ENCODE data around the gene CABLES2. TPM values are rescaled to one million over a fixed set of nuclear protein-coding genes. Genes with fewer than 3 reads are reported as not detected.

The CABLES2 gene
- total RNA-seq, 4 donors from 2014 or later, result 2.0 to 6.9 (median 4.1) TPM

DNA sequence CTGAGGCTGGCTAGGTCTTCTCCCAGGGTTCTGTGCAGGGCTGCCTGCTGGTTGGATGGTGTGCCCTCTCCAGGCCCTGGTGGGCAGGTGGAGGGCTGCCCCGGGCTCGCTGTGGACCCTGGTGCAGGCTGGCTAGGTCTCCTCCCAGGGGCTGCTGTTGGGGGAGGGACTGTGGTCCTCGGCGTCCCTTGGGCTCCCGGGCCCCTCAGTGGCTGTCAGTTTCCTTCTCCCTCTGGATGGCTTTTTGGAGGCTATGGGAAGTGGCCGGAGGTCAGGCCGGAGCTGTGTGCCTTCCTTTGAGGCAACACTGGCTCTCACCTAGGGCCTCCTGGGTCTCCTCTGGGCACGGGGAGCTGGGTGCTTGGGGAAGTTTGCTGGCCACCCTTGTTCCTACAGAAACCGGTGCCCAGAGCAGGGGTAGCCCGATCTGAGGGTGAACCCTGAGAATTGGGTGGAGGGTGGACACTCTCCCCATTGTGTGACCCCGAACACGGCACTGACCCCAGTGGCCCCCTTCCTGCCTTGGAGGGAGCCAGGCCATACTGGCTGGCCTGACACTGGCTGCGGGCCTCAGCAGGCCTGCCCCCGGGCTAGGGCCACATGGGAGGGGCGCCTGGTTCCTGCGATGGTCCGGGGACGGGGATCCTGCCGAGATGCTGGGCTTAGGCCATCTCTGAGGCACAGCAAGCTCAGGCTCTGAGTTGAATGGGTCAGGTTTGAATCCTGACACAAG lies 3.8 kb upstream of the CABLES2 start:
- Histone ChIP-seq H3K27ac (replicated peaks in 1 of 4) (no peak overlapping the region), H3K9me3 (no peaks in the 10 kb centered on the region), H3K27me3 (peaks cover 0 to 16% (median 0%) of the 10 kb centered on the region in 4 donors), H3K4me3 (no peak overlapping the region), H3K4me1 (peaks cover 25 to 37% (median 31%) of the 10 kb centered on the region in 4 donors), H3K36me3 (no peaks in the 10 kb centered on the region)
- WGBS, result 91% methylated on average over 4 of the region's 19 CpGs
- TF ChIP-seq EP300 (IDR thresholded peaks at IDR 0.05) (no peak), POLR2A (IDR thresholded peaks at IDR 0.05; ENCODE audit: low read depth) (no peak), POLR2AphosphoS5 (IDR thresholded peaks at IDR 0.05) (no peak)
- TF ChIP-seq, protein P1, sequence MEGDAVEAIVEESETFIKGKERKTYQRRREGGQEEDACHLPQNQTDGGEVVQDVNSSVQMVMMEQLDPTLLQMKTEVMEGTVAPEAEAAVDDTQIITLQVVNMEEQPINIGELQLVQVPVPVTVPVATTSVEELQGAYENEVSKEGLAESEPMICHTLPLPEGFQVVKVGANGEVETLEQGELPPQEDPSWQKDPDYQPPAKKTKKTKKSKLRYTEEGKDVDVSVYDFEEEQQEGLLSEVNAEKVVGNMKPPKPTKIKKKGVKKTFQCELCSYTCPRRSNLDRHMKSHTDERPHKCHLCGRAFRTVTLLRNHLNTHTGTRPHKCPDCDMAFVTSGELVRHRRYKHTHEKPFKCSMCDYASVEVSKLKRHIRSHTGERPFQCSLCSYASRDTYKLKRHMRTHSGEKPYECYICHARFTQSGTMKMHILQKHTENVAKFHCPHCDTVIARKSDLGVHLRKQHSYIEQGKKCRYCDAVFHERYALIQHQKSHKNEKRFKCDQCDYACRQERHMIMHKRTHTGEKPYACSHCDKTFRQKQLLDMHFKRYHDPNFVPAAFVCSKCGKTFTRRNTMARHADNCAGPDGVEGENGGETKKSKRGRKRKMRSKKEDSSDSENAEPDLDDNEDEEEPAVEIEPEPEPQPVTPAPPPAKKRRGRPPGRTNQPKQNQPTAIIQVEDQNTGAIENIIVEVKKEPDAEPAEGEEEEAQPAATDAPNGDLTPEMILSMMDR (IDR thresholded peaks at IDR 0.05), result no peak
- intact Hi-C loops (cut with DNase I), result loop anchor here (5.0 to 10.0 kb wide), 2 partner anchors 81 to 204 kb away; no protein-coding TSS in a partner anchor
- DNase-seq (ENCODE audit: extremely low spot score), result no peak

DNA sequence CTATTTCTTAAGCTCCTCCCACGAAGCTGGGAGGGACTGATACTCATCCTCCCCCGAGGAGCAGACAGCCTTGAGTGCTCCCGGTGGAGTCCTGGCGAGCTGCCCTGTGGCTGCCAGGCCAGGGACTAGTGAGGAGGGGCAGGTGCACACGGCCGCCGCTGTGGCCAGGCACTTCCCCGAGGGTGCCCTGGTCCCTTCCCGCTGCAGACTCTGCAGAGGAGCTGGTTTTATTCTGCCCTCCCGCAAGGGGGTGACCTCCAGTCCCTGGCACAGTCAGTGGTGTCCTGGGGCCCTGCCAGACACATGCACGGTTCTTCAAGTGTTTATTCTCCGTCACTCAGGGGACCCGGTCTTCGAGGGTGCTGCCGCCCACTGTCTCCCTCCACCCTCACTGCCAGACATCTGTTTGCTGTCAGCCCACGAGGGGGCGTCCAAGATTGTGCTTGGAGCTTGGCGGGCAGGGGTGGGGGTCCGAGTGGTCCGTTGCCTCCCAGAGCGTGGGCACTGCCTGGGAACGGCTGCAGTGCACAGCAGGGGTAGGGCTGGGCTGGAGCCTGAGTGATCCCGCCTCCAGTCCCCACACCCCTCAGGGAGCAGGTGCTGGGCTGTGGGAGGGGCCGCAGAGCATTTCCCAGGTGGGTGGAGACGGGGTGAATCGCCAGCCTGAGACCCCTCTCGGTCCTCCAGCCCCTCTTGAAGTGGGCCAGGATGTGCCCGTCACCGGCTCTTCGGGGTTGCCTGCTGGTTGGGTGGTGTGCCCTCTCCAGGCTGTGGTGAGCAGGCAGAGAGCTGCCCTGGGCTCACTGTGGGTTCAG lies 3.1 kb upstream of the CABLES2 start:
- WGBS, result 4% methylated on average over 13 of the region's 30 CpGs
- H3K27me3 ChIP-seq, result peaks cover 0 to 8% (median 0%) of the 10 kb centered on the region in 4 donors
- H3K4me3 ChIP-seq, result no peak overlapping the region
- TF ChIP-seq POLR2AphosphoS5 (IDR thresholded peaks at IDR 0.05) (peak in 1 of 2 donors; percentile 3), POLR2A (IDR thresholded peaks at IDR 0.05; ENCODE audit: low read depth) (no peak)
- TF ChIP-seq, protein P1 (IDR thresholded peaks at IDR 0.05), result peak; percentile 38 to 53 (median 52)
- peak overlapping the region in 2 of 4 donors; percentile 7 to 34 for H3K27ac ChIP-seq (replicated peaks in 1 of 4)
- H3K36me3 ChIP-seq, result no peaks in the 10 kb centered on the region
- H3K9me3 ChIP-seq, result no peaks in the 10 kb centered on the region
- H3K4me1 ChIP-seq, result peaks cover 32 to 44% (median 39%) of the 10 kb centered on the region in 4 donors
- DNase-seq (ENCODE audit: extremely low spot score), result no peak
- intact Hi-C loops (cut with DNase I), result loop anchor here (5.0 to 10.0 kb wide), 2 partner anchors 82 to 205 kb away; no protein-coding TSS in a partner anchor

DNA sequence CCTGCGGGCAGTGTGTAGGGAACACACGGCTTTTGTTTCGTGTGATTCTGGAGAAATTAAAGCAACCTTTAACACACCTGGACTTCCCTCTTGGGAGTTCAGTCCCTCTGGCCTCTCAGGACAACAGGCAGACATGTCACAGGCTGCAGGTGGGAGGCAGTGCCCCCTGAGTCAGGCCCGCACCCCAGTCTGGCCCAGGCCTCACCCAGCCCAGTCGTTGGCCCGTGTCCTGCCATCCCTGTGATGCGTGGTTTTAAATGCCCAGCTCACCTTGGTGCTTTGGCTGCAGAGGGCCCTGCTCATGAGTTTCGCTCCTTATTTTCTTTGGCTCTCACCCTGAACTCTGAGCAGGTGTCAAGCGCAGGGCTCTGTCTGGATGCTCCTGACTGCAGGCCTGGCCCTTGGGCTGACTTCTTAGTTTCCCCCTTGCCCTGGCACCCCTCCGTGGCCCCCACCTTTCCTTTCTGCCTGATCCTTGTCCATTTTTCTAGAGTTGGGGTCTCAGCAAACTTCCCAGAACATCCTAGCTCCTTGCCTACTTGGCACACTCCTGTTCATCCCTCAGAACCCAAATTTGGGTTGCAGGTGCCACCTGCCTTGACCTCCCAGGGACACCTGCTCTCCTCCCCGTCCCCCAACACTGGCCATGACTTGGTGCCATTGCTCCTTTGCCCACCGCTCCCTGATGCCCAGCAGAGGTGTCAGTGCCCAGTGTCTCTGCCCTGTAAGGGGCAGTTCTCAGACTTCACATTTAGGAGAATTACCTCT lies 2.2 kb upstream of the CABLES2 start:
- 89% methylated on average over 12 of the region's 12 CpGs for WGBS
- Histone ChIP-seq H3K27me3 (peaks cover 0 to 5% (median 0%) of the 10 kb centered on the region in 4 donors), H3K27ac (replicated peaks in 1 of 4) (peak overlapping the region in 1 of 4 donors; percentile 7), H3K4me1 (peaks cover 32 to 53% (median 44%) of the 10 kb centered on the region in 4 donors), H3K36me3 (no peaks in the 10 kb centered on the region), H3K4me3 (no peak overlapping the region), H3K9me3 (no peaks in the 10 kb centered on the region)
- no peak for TF ChIP-seq POLR2A (IDR thresholded peaks at IDR 0.05; ENCODE audit: low read depth)
- TF ChIP-seq, protein P1 (IDR thresholded peaks at IDR 0.05), result no peak
- no peak for TF ChIP-seq POLR2AphosphoS5 (IDR thresholded peaks at IDR 0.05)
- no peak for TF ChIP-seq EP300 (IDR thresholded peaks at IDR 0.05)
- no peak for DNase-seq (ENCODE audit: extremely low spot score)
- intact Hi-C loops (cut with DNase I), result no loop called here

DNA sequence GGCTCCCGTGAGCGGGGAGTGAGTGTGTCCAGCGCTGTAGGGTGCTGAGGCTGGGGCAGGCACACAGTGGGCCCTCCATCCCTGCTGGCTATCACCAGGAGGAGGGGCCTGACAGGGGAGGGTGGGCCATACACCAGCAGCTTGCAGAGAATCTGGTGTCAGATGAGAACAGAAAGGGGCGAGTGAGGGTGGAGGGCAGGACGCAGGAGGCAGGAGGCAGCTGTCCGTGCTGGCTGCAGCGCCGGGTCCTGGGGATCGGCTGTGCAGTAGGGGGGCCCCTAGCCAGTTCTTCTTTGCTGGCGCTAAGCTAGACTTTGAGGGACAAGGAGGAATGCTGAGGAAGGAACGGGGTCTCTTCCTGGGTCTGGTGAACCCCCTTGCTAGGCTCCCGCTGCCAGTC lies 1.6 kb upstream of the CABLES2 start:
- intact Hi-C loops (cut with DNase I), result no loop called here
- no peak for DNase-seq (ENCODE audit: extremely low spot score)
- Histone ChIP-seq H3K4me3 (no peak overlapping the region), H3K36me3 (no peaks in the 10 kb centered on the region), H3K4me1 (peaks cover 32 to 53% (median 44%) of the 10 kb centered on the region in 4 donors), H3K9me3 (no peaks in the 10 kb centered on the region), H3K27me3 (peaks cover 0 to under 1% (median 0%) of the 10 kb centered on the region in 4 donors), H3K27ac (replicated peaks in 1 of 4) (no peak overlapping the region)
- TF ChIP-seq, protein P1 (IDR thresholded peaks at IDR 0.05), result no peak
- TF ChIP-seq POLR2A (IDR thresholded peaks at IDR 0.05; ENCODE audit: low read depth) (no peak), POLR2AphosphoS5 (IDR thresholded peaks at IDR 0.05) (no peak), EP300 (IDR thresholded peaks at IDR 0.05) (no peak)
- WGBS, result 95% methylated on average over 11 of the region's 12 CpGs
